ENCODE results near the gene RFC4. TPM values are rescaled to one million over a fixed set of nuclear protein-coding genes. Genes with fewer than 3 reads are reported as not detected.

RFC4 gene
- total and polyA plus RNA-seq, 2 of the 8 experiments (the other 6 are each of a cell fraction or from before 2014, with no cell fraction given), result 21.8 to 86.9 TPM

DNA sequence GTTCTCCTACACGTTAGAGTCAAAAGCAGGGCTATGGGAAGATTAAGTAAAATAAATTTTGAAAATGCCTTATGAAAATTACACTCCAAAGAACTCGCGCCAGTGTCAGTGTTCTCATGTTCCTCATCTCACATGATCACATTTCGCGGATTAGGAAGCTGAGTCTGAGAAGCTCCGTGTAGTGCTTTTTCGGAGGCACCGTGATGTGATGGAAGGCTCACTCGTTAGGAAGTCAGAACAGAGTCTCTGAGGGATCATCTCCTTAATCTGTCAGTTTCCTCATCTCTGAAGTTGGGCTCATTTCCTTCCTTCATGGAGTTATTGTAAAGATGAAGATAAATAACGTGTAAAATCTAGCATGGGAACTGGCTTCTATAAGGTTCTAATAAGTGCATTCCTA, 39.5 kb upstream of the RFC4 start:
- H3K4ac ChIP-seq (replicated peaks; ENCODE audit: insufficient read length, low read depth, low read length), result no peak overlapping the region
- H4K5ac ChIP-seq (ENCODE audit: insufficient read length, low read depth, low read length), result no peak overlapping the region
- ChIA-PET CTCF (ENCODE audit: partially characterized antibody) (interaction anchor here (0.7 to 1.8 kb wide), 6 partner anchors 15 to 294 kb away, joined by 3 to 5 read pairs (median 3); partner anchors contain the start of gene RPL39L), POLR2A (ENCODE audit: partially characterized antibody) (interaction anchor here (1.2 kb wide), 1 partner anchor 85 kb away, joined by 4 read pairs; no protein-coding TSS in a partner anchor)
- no peak overlapping the region for H2AK5ac ChIP-seq (ENCODE audit: low read depth, low read length)
- no peak overlapping the region for H2BK5ac ChIP-seq (ENCODE audit: low read depth, low read length)
- H3K27ac ChIP-seq (ENCODE audit: low read depth, low read length), result no peak overlapping the region
- DNase-seq (ENCODE audit: low read depth in 1 of 2, low spot score in 2 of 2), result no peak
- FAIRE-seq, result no peak
- 89% methylated on average over 10 of the region's 10 CpGs; no CpG with 5 or more reads in 1 of the 2 experiments for WGBS, 2 experiments (ENCODE audit: extremely low coverage in 1 of 2, insufficient coverage in 1 of 2, insufficient read length in 1 of 2, insufficient replicate concordance in 2 of 2, low coverage in 1 of 2, low lambda C conversion rate in 2 of 2, missing lambda C conversion rate in 1 of 2)
- H2AFZ ChIP-seq (ENCODE audit: low read length), result no peak overlapping the region
- H3K56ac ChIP-seq (replicated peaks; ENCODE audit: insufficient read length, low read depth, low read length), result no peak overlapping the region
- H2BK20ac ChIP-seq (ENCODE audit: low read length), result 0 out of 2 replicates have a peak overlapping the region, but pooled peaks have one; percentile 18
- H3K4me3 ChIP-seq (ENCODE audit: extremely low read depth in 1 of 4, insufficient read depth in 2 of 4, low read depth in 3 of 4, low read length in 4 of 4), result no peak overlapping the region
- H3K4me2 ChIP-seq (ENCODE audit: insufficient read depth in 1 of 2, low read depth in 2 of 2, low read length in 2 of 2), result no peak overlapping the region
- no peaks in the 10 kb centered on the region for H3K23me2 ChIP-seq (ENCODE audit: low read depth, low read length)
- no peak overlapping the region for H3K18ac ChIP-seq (ENCODE audit: extremely low read depth, low read length)
- no peak overlapping the region for H2BK12ac ChIP-seq (ENCODE audit: low read depth, low read length)
- H3K23ac ChIP-seq (ENCODE audit: insufficient read length), result no peak overlapping the region
- H3K14ac ChIP-seq (ENCODE audit: insufficient read length), result no peak overlapping the region
- no peaks in the 10 kb centered on the region for H3K36me3 ChIP-seq (ENCODE audit: control insufficient read depth in 2 of 4, insufficient read depth in 4 of 4, low read length in 3 of 4)
- no peaks in the 10 kb centered on the region for H3K27me3 ChIP-seq (replicated peaks in 1 of 4; ENCODE audit: control insufficient read depth in 3 of 4, extremely low read depth in 1 of 4, insufficient read depth in 3 of 4, low read length in 3 of 4)
- no peaks in the 10 kb centered on the region for H4K20me1 ChIP-seq (replicated peaks in 1 of 2; ENCODE audit: control insufficient read depth in 1 of 2, insufficient read depth in 2 of 2, low read length in 2 of 2)
- H2BK120ac ChIP-seq (replicated peaks; ENCODE audit: low read depth, low read length), result no peak overlapping the region
- no peak overlapping the region for H4K91ac ChIP-seq (replicated peaks; ENCODE audit: insufficient read length, low read length)
- H2BK15ac ChIP-seq (ENCODE audit: low read length), result no peak overlapping the region
- H4K8ac ChIP-seq (ENCODE audit: extremely low read depth, insufficient read depth, low read length), result no peak overlapping the region
- no peaks in the 10 kb centered on the region for H3K79me2 ChIP-seq (ENCODE audit: control insufficient read depth in 1 of 2, insufficient read depth in 2 of 2, low read length in 2 of 2)
- no peaks in the 10 kb centered on the region for H3K9me3 ChIP-seq (ENCODE audit: insufficient read depth in 2 of 2, low read depth in 1 of 2, low read length in 1 of 2)
- H3K9ac ChIP-seq (replicated peaks in 1 of 4; ENCODE audit: extremely low read depth in 1 of 4, low read depth in 3 of 4, low read length in 3 of 4), result no peak overlapping the region
- H3K79me1 ChIP-seq (ENCODE audit: low read depth, low read length), result no peaks in the 10 kb centered on the region
- no peaks in the 10 kb centered on the region for H3K4me1 ChIP-seq (replicated peaks in 1 of 4; ENCODE audit: control insufficient read depth in 3 of 4, insufficient read depth in 4 of 4, low read length in 3 of 4)
- TF ChIP-seq ATF3 (IDR thresholded peaks at IDR 0.05; ENCODE audit: insufficient read depth, low read depth, low read length), result no peak
- TF ChIP-seq SRF (IDR thresholded peaks at IDR 0.05; ENCODE audit: low read depth, low read length), result no peak
- TF ChIP-seq ASH2L (IDR thresholded peaks at IDR 0.05; ENCODE audit: low read length), result no peak
- TF ChIP-seq POLR2A (IDR thresholded peaks at IDR 0.05; ENCODE audit: control extremely low read depth in 1 of 2, low read depth in 2 of 2, low read length in 2 of 2), result no peak
- TF ChIP-seq BCL11A (IDR thresholded peaks at IDR 0.05; ENCODE audit: low read depth in 2 of 2, low read length in 2 of 2), result no peak
- TF ChIP-seq JUN (IDR thresholded peaks at IDR 0.05; ENCODE audit: low read depth, low read length), result no peak
- no peak for TF ChIP-seq HDAC2 (IDR thresholded peaks at IDR 0.05; ENCODE audit: borderline replicate concordance in 1 of 2, low read depth in 2 of 2, low read length in 2 of 2)
- TF ChIP-seq NANOG (IDR thresholded peaks at IDR 0.05; ENCODE audit: insufficient read depth, low read depth, low read length, poor library complexity, severe bottlenecking), result no peak
- TF ChIP-seq TEAD4 (IDR thresholded peaks at IDR 0.05; ENCODE audit: low read depth, low read length), result no peak
- TF ChIP-seq BACH1 (IDR thresholded peaks at IDR 0.05; ENCODE audit: low read length), result no peak
- TF ChIP-seq TAF1 (IDR thresholded peaks at IDR 0.05; ENCODE audit: low read depth, low read length), result no peak
- TF ChIP-seq JUND (IDR thresholded peaks at IDR 0.05; ENCODE audit: low read length), result no peak

Measured in H1 (cell line).